NB4 (cell line): Measurements from ENCODE around the gene PAM.

Experiments used
- CTCF ChIP-seq: IDR thresholded peaks from one replicate; pipeline ENCODE4 v1.5.1; 2012; ENCODE audit warnings: low read depth, low read length
- MAX ChIP-seq: IDR thresholded peaks from 2 replicates; pipeline ENCODE4 v1.6.1; 2011; ENCODE audit warnings: low read depth, low read length
- MYC ChIP-seq: IDR thresholded peaks from 2 replicates; pipeline ENCODE4 v1.6.1; 2011; ENCODE audit warnings: low read depth, low read length

- TF ChIP-seq MYC: no peak
- TF ChIP-seq CTCF: no peak
- TF ChIP-seq MAX: no peak
Observed at GRCh38 chr5:102860035-102860434, 104.9 kb downstream of the PAM start.
